Measurements from ENCODE around the gene MRTFA. TPM values are rescaled to one million over a fixed set of nuclear protein-coding genes. Genes with fewer than 3 reads are reported as not detected.

The MRTFA gene
- total and polyA plus RNA-seq, 9 of the 15 experiments (the other 6 are each of a cell fraction or from before 2014, with no cell fraction given), result 0.84 to 21.1 (median 3.7) TPM

GRCh38 chr22:40446203-40446602, 190.3 kb downstream of the MRTFA start:
- no TSS peak for BruUV-seq (replicated peaks)
- no peak overlapping the region for H3K4me3 ChIP-seq
- no peaks in the 10 kb centered on the region; the same call in 2 of the 3 replicates for H3K36me3 ChIP-seq (ENCODE audit: control insufficient read depth, insufficient read depth, low read length)
- 70% methylated on average over 1 of the region's 1 CpG for whole genome bisulfite sequencing (ENCODE audit: insufficient coverage, low coverage, missing lambda C conversion rate)
- ChIA-PET POLR2A (no interaction called here), CTCF (ENCODE audit: low intra/inter-chr PET ratio) (no interaction called here)
- no peak overlapping the region for H2AFZ ChIP-seq (ENCODE audit: low read depth, low read length)
- H4K20me1 ChIP-seq (replicated peaks; ENCODE audit: control insufficient read depth, insufficient read depth, low read length), result no peaks in the 10 kb centered on the region
- no peak for FAIRE-seq
- H3K9me3 ChIP-seq (replicated peaks; ENCODE audit: control insufficient read depth, insufficient read depth, low read depth, low read length), result no peaks in the 10 kb centered on the region
- H3K4me2 ChIP-seq (ENCODE audit: insufficient read depth, low read length), result no peak overlapping the region
- H3K9ac ChIP-seq (ENCODE audit: insufficient read depth in 1 of 2, low read depth in 2 of 2, low read length in 2 of 2), result no peak overlapping the region
- H3K27ac ChIP-seq (ENCODE audit: extremely low read depth, low read depth, low read length), result no peak overlapping the region
- H3K27me3 ChIP-seq (ENCODE audit: control insufficient read depth in 2 of 2, insufficient read depth in 2 of 2, low read length in 2 of 2), result no peaks in the 10 kb centered on the region
- intact Hi-C loops (cut with micrococcal nuclease), result no loop called here
- ATAC-seq, result no peak
- H3K4me1 ChIP-seq (replicated peaks in 1 of 2; ENCODE audit: control insufficient read depth in 2 of 2, insufficient read depth in 2 of 2, low read length in 2 of 2), result no peaks in the 10 kb centered on the region; a peak in 1 of 5 replicates
- H3K79me2 ChIP-seq (ENCODE audit: control insufficient read depth, insufficient read depth, low read length), result no peaks in the 10 kb centered on the region; the same call in 2 of the 3 replicates
- in situ Hi-C loops (cut with MboI), result no loop called here
- H3K9me1 ChIP-seq (ENCODE audit: control insufficient read depth, insufficient read depth, low read length), result no peaks in the 10 kb centered on the region
- no peak for TF ChIP-seq ZNF384 (IDR thresholded peaks at IDR 0.05; ENCODE audit: low read depth, low read length)
- TF ChIP-seq SAFB2 (IDR thresholded peaks at IDR 0.05; ENCODE audit: borderline replicate concordance, low read depth, low read length, severe bottlenecking), result no peak
- TF ChIP-seq EP300 (IDR thresholded peaks at IDR 0.05; ENCODE audit: low read length), result no peak
- TF ChIP-seq HNRNPUL1 (IDR thresholded peaks at IDR 0.05; ENCODE audit: low read length), result no peak
- no peak for TF ChIP-seq NR2C1 (IDR thresholded peaks at IDR 0.05)
- TF ChIP-seq NR2C1 (tag; IDR thresholded peaks at IDR 0.05), result no peak
- no peak for TF ChIP-seq ZNF175 (CRISPR knock-in tag; IDR thresholded peaks at IDR 0.05; ENCODE audit: low read depth)
- TF ChIP-seq ERF (CRISPR knock-in tag; IDR thresholded peaks at IDR 0.05), result no peak
- no peak for TF ChIP-seq MIER1 (IDR thresholded peaks at IDR 0.05; ENCODE audit: low read depth)
- TF ChIP-seq MTA2 (IDR thresholded peaks at IDR 0.05; ENCODE audit: low read depth), result no peak
- TF ChIP-seq CREB5 (CRISPR knock-in tag; IDR thresholded peaks at IDR 0.05), result no peak
- TF ChIP-seq ILF3 (IDR thresholded peaks at IDR 0.05; ENCODE audit: borderline replicate concordance), result no peak
- TF ChIP-seq ZFP36 (IDR thresholded peaks at IDR 0.05; ENCODE audit: low read depth, low read length, partially characterized antibody), result no peak
- TF ChIP-seq FOXA3 (CRISPR knock-in tag; conservative IDR thresholded peaks at IDR 0.05 in 1 of 2, IDR thresholded peaks at IDR 0.05 in 1 of 2), result no peak
- DNase-seq (ENCODE audit: extremely low read depth in 1 of 4, low spot score in 3 of 4), result no peak
